ENCODE results near the gene FGFR3. TPM values are rescaled to one million over a fixed set of nuclear protein-coding genes. Genes with fewer than 3 reads are reported as not detected.

Gene FGFR3
- total RNA-seq, 3 donors from 2014 or later = 25.5 to 79.1 (median 31.2) TPM

DNA sequence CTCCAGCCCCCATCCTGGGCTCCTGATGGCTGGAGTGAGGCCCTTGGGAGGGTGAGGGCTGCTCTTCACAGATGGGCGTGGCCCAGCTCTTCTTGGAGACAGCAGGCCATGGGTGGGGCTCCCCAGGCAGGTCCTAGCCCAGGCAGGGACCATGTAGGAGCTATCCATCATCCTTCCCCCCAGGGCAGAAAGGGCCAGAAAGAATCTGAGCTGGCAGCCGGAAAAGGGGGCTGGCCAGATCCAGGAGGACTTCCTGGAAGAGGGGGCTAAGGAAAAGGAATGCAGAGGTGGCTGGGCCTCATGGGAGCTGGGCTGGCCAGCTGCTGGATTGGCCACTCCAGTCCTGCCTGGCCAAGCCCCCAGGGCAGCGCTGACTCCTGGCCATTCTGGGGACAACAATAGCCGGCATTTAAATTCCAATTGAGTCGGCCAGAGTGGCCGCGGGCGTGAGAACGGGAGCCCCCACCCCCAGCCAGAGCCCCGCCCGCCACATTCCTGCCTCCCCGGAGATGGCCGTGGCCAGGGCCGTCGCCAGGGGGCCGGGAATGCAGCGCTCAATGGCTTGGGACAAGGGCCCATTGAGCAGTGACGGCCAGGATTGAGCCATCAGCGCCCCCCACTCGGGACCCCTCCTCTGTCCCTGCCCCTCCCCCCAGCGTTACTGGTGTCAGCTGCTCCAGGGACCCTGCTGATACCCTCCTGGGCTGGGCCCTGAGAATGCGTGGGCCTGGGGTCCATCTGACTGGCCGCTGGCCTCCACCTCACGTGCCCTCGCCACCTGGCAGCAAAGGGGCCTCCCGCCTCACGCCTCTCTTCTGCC, 15.1 kb upstream of the FGFR3 start:
- Histone ChIP-seq H3K36me3 (ENCODE audit: low read depth) (no peaks in the 10 kb centered on the region), H3K9me3 (no peaks in the 10 kb centered on the region), H3K4me3 (no peak overlapping the region), H3K4me1 (ENCODE audit: low read depth) (no peaks in the 10 kb centered on the region)
- no peak for DNase-seq
- TF ChIP-seq, protein P1, sequence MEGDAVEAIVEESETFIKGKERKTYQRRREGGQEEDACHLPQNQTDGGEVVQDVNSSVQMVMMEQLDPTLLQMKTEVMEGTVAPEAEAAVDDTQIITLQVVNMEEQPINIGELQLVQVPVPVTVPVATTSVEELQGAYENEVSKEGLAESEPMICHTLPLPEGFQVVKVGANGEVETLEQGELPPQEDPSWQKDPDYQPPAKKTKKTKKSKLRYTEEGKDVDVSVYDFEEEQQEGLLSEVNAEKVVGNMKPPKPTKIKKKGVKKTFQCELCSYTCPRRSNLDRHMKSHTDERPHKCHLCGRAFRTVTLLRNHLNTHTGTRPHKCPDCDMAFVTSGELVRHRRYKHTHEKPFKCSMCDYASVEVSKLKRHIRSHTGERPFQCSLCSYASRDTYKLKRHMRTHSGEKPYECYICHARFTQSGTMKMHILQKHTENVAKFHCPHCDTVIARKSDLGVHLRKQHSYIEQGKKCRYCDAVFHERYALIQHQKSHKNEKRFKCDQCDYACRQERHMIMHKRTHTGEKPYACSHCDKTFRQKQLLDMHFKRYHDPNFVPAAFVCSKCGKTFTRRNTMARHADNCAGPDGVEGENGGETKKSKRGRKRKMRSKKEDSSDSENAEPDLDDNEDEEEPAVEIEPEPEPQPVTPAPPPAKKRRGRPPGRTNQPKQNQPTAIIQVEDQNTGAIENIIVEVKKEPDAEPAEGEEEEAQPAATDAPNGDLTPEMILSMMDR (IDR thresholded peaks at IDR 0.05) = no peak
- no peak for ATAC-seq
- intact Hi-C loops (cut with DNase I, micrococcal nuclease) = no loop called here

GRCh38 chr4:1778642-1779392, 14.3 kb upstream of the FGFR3 start:
- no peaks in the 10 kb centered on the region for H3K36me3 ChIP-seq (ENCODE audit: low read depth)
- no peak for DNase-seq
- no peaks in the 10 kb centered on the region for H3K9me3 ChIP-seq
- no peaks in the 10 kb centered on the region for H3K4me1 ChIP-seq (ENCODE audit: low read depth)
- no peak for ATAC-seq
- TF ChIP-seq, protein P1 (IDR thresholded peaks at IDR 0.05) = no peak
- intact Hi-C loops (cut with DNase I, micrococcal nuclease) = no loop called here
- H3K4me3 ChIP-seq = no peak overlapping the region

DNA sequence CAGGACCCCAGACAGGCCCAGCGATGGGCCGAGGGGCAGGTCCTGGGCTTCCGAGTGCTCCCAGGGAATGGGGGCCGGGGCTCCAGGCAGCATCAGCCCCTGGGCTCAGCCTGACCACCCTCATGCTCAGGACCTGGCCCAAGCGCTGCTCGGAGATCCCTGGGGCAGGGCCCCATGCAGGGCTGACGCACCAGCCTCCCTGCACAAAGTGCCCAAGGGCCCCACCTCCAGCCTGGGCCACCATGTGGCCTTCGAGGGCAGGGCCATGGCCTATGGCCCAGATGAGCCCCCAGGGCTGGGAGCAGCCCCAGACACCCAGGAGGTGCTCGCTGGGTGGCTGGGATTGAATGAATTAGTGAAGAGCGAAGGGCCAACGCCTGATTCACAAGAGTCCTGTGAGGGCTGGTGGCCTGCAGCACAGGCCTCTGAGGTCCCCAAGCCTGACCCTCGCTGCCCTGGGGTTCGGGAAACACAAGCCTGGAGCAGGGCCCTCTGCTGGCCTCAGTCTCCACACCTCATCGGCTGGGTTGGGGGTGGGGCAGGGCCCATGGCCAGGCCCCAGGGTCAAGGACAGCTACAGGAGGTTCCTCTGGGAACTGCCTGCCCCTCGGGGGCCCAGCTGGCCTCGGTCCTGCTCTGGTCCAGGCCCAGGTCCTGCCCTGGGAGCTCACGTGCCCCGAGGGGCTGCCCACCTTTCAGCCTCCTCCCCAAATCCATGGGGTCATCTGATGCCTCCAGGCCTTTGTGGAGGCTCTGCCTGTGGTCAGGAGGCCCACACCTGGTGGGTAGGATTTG, 13.3 kb upstream of the FGFR3 start:
- no peak overlapping the region for H3K4me3 ChIP-seq
- ATAC-seq (no peak), DNase-seq (no peak)
- TF ChIP-seq, protein P1 (IDR thresholded peaks at IDR 0.05) = no peak
- intact Hi-C loops (cut with DNase I, micrococcal nuclease) = no loop called here
- H3K9me3 ChIP-seq = no peaks in the 10 kb centered on the region
- H3K36me3 ChIP-seq (ENCODE audit: low read depth) = no peaks in the 10 kb centered on the region
- no peaks in the 10 kb centered on the region for H3K4me1 ChIP-seq (ENCODE audit: low read depth)

GRCh38 chr4:1780435-1780834, 12.7 kb upstream of the FGFR3 start:
- intact Hi-C loops (cut with DNase I, micrococcal nuclease) = no loop called here
- Histone ChIP-seq H3K36me3 (ENCODE audit: low read depth) (no peaks in the 10 kb centered on the region), H3K4me1 (ENCODE audit: low read depth) (peaks cover 2% of the 10 kb centered on the region), H3K9me3 (no peaks in the 10 kb centered on the region), H3K4me3 (no peak overlapping the region)
- TF ChIP-seq, protein P1 (IDR thresholded peaks at IDR 0.05) = no peak
- DNase-seq (no peak), ATAC-seq (no peak)

- DNase-seq = no peak
- no peak for ATAC-seq
- Histone ChIP-seq H3K4me3 (no peak overlapping the region), H3K9me3 (no peaks in the 10 kb centered on the region), H3K4me1 (ENCODE audit: low read depth) (peaks cover 2% of the 10 kb centered on the region), H3K36me3 (ENCODE audit: low read depth) (no peaks in the 10 kb centered on the region)
- TF ChIP-seq, protein P1 (IDR thresholded peaks at IDR 0.05) = no peak
- intact Hi-C loops (cut with DNase I, micrococcal nuclease) = no loop called here
Observed at GRCh38 chr4:1783015-1783414, 10.1 kb upstream of the FGFR3 start.

Data from mucosa of descending colon (tissue), 3 donors.